ENCODE data around the gene HOXD11. TPM values are rescaled to one million over a fixed set of nuclear protein-coding genes. Genes with fewer than 3 reads are reported as not detected.

HOXD11 gene
- polyA plus RNA-seq, 1 donor from 2014 or later: not detected

- no peak overlapping the region for H3K27ac ChIP-seq (ENCODE audit: low read length)
- H3F3A ChIP-seq (ENCODE audit: insufficient read depth, low read length, poor library complexity, severe bottlenecking): no peaks in the 10 kb centered on the region
- H3K9me2 ChIP-seq (ENCODE audit: insufficient read depth, low read length): no peaks in the 10 kb centered on the region
- H3K79me2 ChIP-seq (replicated peaks; ENCODE audit: insufficient read depth, low read length): no peaks in the 10 kb centered on the region
- H2AFZ ChIP-seq (ENCODE audit: low read depth, low read length): no peak overlapping the region
- peaks cover 97% of the 10 kb centered on the region for H3K27me3 ChIP-seq (ENCODE audit: insufficient read depth, low read depth, low read length)
- H3K4me3 ChIP-seq (ENCODE audit: low read length): no peak overlapping the region
- H3K4me2 ChIP-seq (ENCODE audit: low read length): no peak overlapping the region
- H3K9me3 ChIP-seq (ENCODE audit: low read length): peaks cover 7% of the 10 kb centered on the region
- H4K20me1 ChIP-seq (ENCODE audit: insufficient read depth): no peaks in the 10 kb centered on the region
- no peak overlapping the region for H3K9ac ChIP-seq (ENCODE audit: low read length)
- TF ChIP-seq RAD21 (conservative IDR thresholded peaks at IDR 0.05) (no peak), POLR2AphosphoS5 (IDR thresholded peaks at IDR 0.05) (no peak), CTCF (IDR thresholded peaks at IDR 0.05; ENCODE audit: poor library complexity, severe bottlenecking) (no peak), EZH2 (IDR thresholded peaks at IDR 0.05; ENCODE audit: borderline replicate concordance, insufficient read depth, low read length, poor library complexity, severe bottlenecking) (no peak), MXI1 (conservative IDR thresholded peaks at IDR 0.05; ENCODE audit: poor library complexity, severe bottlenecking) (no peak)
- H3K36me3 ChIP-seq (ENCODE audit: insufficient read depth, low read length): no peaks in the 10 kb centered on the region
Measured at GRCh38 chr2:176103194-176103593, 3.9 kb upstream of the HOXD11 start.

GRCh38 chr2:176103742-176104315, 3.3 kb upstream of the HOXD11 start:
- no peak overlapping the region for H3K4me2 ChIP-seq (ENCODE audit: low read length)
- H4K20me1 ChIP-seq (ENCODE audit: insufficient read depth): no peaks in the 10 kb centered on the region

More at GRCh38 chr2:176103742-176104315, 3.3 kb upstream of the HOXD11 start:
- Histone ChIP-seq H3K9ac (ENCODE audit: low read length) (no peak overlapping the region), H3K4me3 (ENCODE audit: low read length) (no peak overlapping the region), H3K27me3 (ENCODE audit: insufficient read depth, low read depth, low read length) (peaks cover 96% of the 10 kb centered on the region), H3K27ac (ENCODE audit: low read length) (no peak overlapping the region), H3F3A (ENCODE audit: insufficient read depth, low read length, poor library complexity, severe bottlenecking) (no peaks in the 10 kb centered on the region), H3K9me3 (ENCODE audit: low read length) (peaks cover 7% of the 10 kb centered on the region), H3K9me2 (ENCODE audit: insufficient read depth, low read length) (no peaks in the 10 kb centered on the region), H3K79me2 (replicated peaks; ENCODE audit: insufficient read depth, low read length) (no peaks in the 10 kb centered on the region), H3K36me3 (ENCODE audit: insufficient read depth, low read length) (no peaks in the 10 kb centered on the region), H2AFZ (ENCODE audit: low read depth, low read length) (no peak overlapping the region)
- no peak for TF ChIP-seq SMC3 (conservative IDR thresholded peaks at IDR 0.05; ENCODE audit: poor library complexity)
- TF ChIP-seq POLR2AphosphoS5 (IDR thresholded peaks at IDR 0.05): no peak
- TF ChIP-seq, protein P1, sequence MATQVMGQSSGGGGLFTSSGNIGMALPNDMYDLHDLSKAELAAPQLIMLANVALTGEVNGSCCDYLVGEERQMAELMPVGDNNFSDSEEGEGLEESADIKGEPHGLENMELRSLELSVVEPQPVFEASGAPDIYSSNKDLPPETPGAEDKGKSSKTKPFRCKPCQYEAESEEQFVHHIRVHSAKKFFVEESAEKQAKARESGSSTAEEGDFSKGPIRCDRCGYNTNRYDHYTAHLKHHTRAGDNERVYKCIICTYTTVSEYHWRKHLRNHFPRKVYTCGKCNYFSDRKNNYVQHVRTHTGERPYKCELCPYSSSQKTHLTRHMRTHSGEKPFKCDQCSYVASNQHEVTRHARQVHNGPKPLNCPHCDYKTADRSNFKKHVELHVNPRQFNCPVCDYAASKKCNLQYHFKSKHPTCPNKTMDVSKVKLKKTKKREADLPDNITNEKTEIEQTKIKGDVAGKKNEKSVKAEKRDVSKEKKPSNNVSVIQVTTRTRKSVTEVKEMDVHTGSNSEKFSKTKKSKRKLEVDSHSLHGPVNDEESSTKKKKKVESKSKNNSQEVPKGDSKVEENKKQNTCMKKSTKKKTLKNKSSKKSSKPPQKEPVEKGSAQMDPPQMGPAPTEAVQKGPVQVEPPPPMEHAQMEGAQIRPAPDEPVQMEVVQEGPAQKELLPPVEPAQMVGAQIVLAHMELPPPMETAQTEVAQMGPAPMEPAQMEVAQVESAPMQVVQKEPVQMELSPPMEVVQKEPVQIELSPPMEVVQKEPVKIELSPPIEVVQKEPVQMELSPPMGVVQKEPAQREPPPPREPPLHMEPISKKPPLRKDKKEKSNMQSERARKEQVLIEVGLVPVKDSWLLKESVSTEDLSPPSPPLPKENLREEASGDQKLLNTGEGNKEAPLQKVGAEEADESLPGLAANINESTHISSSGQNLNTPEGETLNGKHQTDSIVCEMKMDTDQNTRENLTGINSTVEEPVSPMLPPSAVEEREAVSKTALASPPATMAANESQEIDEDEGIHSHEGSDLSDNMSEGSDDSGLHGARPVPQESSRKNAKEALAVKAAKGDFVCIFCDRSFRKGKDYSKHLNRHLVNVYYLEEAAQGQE (IDR thresholded peaks at IDR 0.05; ENCODE audit: borderline replicate concordance): no peak
- TF ChIP-seq RAD21 (conservative IDR thresholded peaks at IDR 0.05): no peak
- TF ChIP-seq TAF1 (IDR thresholded peaks at IDR 0.05; ENCODE audit: low read depth): no peak
- TF ChIP-seq CTCF (IDR thresholded peaks at IDR 0.05; ENCODE audit: poor library complexity, severe bottlenecking): no peak
- no peak for TF ChIP-seq MXI1 (conservative IDR thresholded peaks at IDR 0.05; ENCODE audit: poor library complexity, severe bottlenecking)
- no peak for TF ChIP-seq EZH2 (IDR thresholded peaks at IDR 0.05; ENCODE audit: borderline replicate concordance, insufficient read depth, low read length, poor library complexity, severe bottlenecking)
- TF ChIP-seq EP300 (conservative IDR thresholded peaks at IDR 0.05; ENCODE audit: poor library complexity, severe bottlenecking): no peak
